ENCODE measurements around the gene ARAF. TPM values are rescaled to one million over a fixed set of nuclear protein-coding genes. Genes with fewer than 3 reads are reported as not detected.

ARAF gene
- total and polyA plus RNA-seq, 2 donors (not counting 3 experiments of a cell fraction or from before 2014, with no cell fraction given), result 62.7 to 69.5 TPM

GRCh38 chrX:47608130-47608810 lies 47.3 kb downstream of the ARAF start:
- CTCF ChIA-PET, result no interaction called here
- intact Hi-C loops (cut with micrococcal nuclease), result no loop called here
- no TSS peak for BruUV-seq (replicated peaks)

More at GRCh38 chrX:47608130-47608810, 47.3 kb downstream of the ARAF start:
- H3K9me3 ChIP-seq (replicated peaks; ENCODE audit: control insufficient read depth, insufficient read depth, low read length), result no peaks in the 10 kb centered on the region
- no peak overlapping the region for H3K4me3 ChIP-seq (replicated peaks in 1 of 3; ENCODE audit: insufficient read depth in 1 of 3, low read depth in 1 of 3, low read length in 3 of 3)
- no peak overlapping the region for H2AFZ ChIP-seq (ENCODE audit: low read depth, low read length)
- no peaks in the 10 kb centered on the region for H3K79me2 ChIP-seq (ENCODE audit: control insufficient read depth, insufficient read depth, low read length)
- TF ChIP-seq POLR2AphosphoS5 (IDR thresholded peaks at IDR 0.05; ENCODE audit: insufficient read depth, low read depth, low read length) (no peak), MYC (IDR thresholded peaks at IDR 0.05; ENCODE audit: low read depth, low read length) (no peak), GATA2 (IDR thresholded peaks at IDR 0.05; ENCODE audit: insufficient read depth, insufficient read length, low read depth, low read length) (no peak), POLR2A (IDR thresholded peaks at IDR 0.05; ENCODE audit: low read depth, low read length) (no peak), CTCF (IDR thresholded peaks at IDR 0.05; ENCODE audit: extremely low read depth in 1 of 2, insufficient read depth in 1 of 2, low read depth in 1 of 2, low read length in 2 of 2) (no peak), FOS (IDR thresholded peaks at IDR 0.05; ENCODE audit: borderline replicate concordance, insufficient read depth, low read length) (no peak)
- H3K4me1 ChIP-seq (ENCODE audit: control insufficient read depth, extremely low read depth, insufficient read depth, low read length), result no peaks in the 10 kb centered on the region
- no peak for FAIRE-seq
- peaks cover 0 to 5% of the 10 kb centered on the region in 2 experiments for H3K27me3 ChIP-seq (ENCODE audit: control insufficient read depth in 2 of 2, insufficient read depth in 2 of 2, low read length in 2 of 2)
- H3K9me1 ChIP-seq (replicated peaks; ENCODE audit: control insufficient read depth, extremely low read depth, insufficient read depth, low read length), result no peaks in the 10 kb centered on the region
- DNase-seq (ENCODE audit: low read depth, low spot score), result no peak
- POLR2A ChIA-PET, result no interaction called here
- no peak overlapping the region for H3K4me2 ChIP-seq (ENCODE audit: insufficient read depth, low read length)
- no peak overlapping the region for H3K27ac ChIP-seq (ENCODE audit: insufficient read depth, low read depth, low read length)
- H3K9ac ChIP-seq (replicated peaks; ENCODE audit: extremely low read depth, insufficient read depth, low read length), result no peak overlapping the region
- H4K20me1 ChIP-seq (replicated peaks; ENCODE audit: control insufficient read depth, extremely low read depth, insufficient read depth, low read length), result no peaks in the 10 kb centered on the region
- no peaks in the 10 kb centered on the region for H3K36me3 ChIP-seq (ENCODE audit: control insufficient read depth in 2 of 2, extremely low read depth in 1 of 2, insufficient read depth in 2 of 2, low read length in 2 of 2)
- dilution Hi-C loops (cut with MboI; ENCODE audit: extremely low pct_ligation_motif_present, low sequenced_read_pairs), result no loop called here

Measured in endothelial cell of umbilical vein (primary cell).